Esophagus (tissue), 2 donors: ENCODE data around the gene LHX8. TPM values are rescaled to one million over a fixed set of nuclear protein-coding genes. Genes with fewer than 3 reads are reported as not detected.
"Not testable (repeated sequence)": the region's sequence is repeated elsewhere in the genome, so short reads cannot be mapped to it uniquely, and the experiment has no call there.

Source experiments
- H3K27ac ChIP-seq, 2 donors: one replicate each; pipeline ENCODE4 v1.5.1; 2013; ENCODE audit warnings: low read depth in 2 of 2, mild to moderate bottlenecking in 2 of 2, inconsistent platforms in 1 of 2, low read length in 1 of 2, moderate library complexity in 1 of 2
- H3K27me3 ChIP-seq, 2 donors: one replicate each; pipeline ENCODE4 v1.6.1; 2013; ENCODE audit warnings: low read length in 2 of 2, control low read depth in 1 of 2, mild to moderate bottlenecking in 1 of 2; ENCODE audit not compliant: insufficient read depth in 2 of 2, control insufficient read depth in 1 of 2
- H3K36me3 ChIP-seq, 2 donors: one replicate each; pipeline ENCODE4 v1.6.1; 2013; ENCODE audit warnings: low read length in 1 of 2; ENCODE audit not compliant: control insufficient read depth in 2 of 2, insufficient read depth in 2 of 2
- H3K4me1 ChIP-seq, 2 donors: one replicate each; pipeline ENCODE4 v1.6.1; 2013; ENCODE audit warnings: low read length in 1 of 2; ENCODE audit not compliant: control insufficient read depth in 2 of 2, insufficient read depth in 2 of 2
- H3K4me3 ChIP-seq, 2 donors: one replicate each; pipeline ENCODE4 v1.5.1; 2013; ENCODE audit warnings: low read length in 2 of 2, mild to moderate bottlenecking in 2 of 2, low read depth in 1 of 2, moderate library complexity in 1 of 2
- H3K9me3 ChIP-seq, 2 donors: one replicate each; pipeline ENCODE4 v1.6.1; 2013; ENCODE audit warnings: mild to moderate bottlenecking in 2 of 2, low read depth in 1 of 2, low read length in 1 of 2, moderate library complexity in 1 of 2; ENCODE audit not compliant: control insufficient read depth in 2 of 2, insufficient read depth in 1 of 2
- WGBS, 2 donors: extraction: QIAGEN DNeasy Blood & Tissue Kit; methylation state at CpG; one replicate each; pipeline ENCODE4 v1.1.7; 2013; 5-methylcytosine and 5-hydroxymethylcytosine counted together
- polyA plus RNA-seq, 2 donors: library from polyadenylated mRNA; stranded (reverse); fragments of 200-250 nt; gene quantifications; one replicate each; pipeline ENCODE4 v1.2.3, GENCODE V29; 2013
- donor health status: healthy with polysubstance abuse.
- donor health status: Bipolar disorder and iron deficiency.

LHX8 gene
- under 1 TPM; 0.08 to 0.28 TPM for polyA plus RNA-seq

- Histone ChIP-seq H3K4me3 (peak within 1 kb of the TSS; percentile 26 to 34), H3K4me1 (peaks cover 8% of the 10 kb centered on the region in 2 donors), H3K27ac (no peak within 1 kb of the TSS), H3K27me3 (peaks cover 12 to 49% of the 10 kb centered on the region in 2 donors), H3K9me3 (peaks cover 0 to 10% of the 10 kb centered on the region in 2 donors), H3K36me3 (no peaks in the 10 kb centered on the region)
- WGBS, 2 donors = 15 to 19% methylated on average over 23 of the region's 23 CpGs
These were observed at the start of gene LHX8 for GRCh38 chr1:75133750-75134646. LHX8 (plus strand) TSS chr1:75134388; CDS start chr1:75136615, 2,227 bp downstream.

- Histone ChIP-seq H3K27ac (no peak overlapping the region), H3K36me3 (no peaks in the 10 kb centered on the region), H3K9me3 (no peaks in the 10 kb centered on the region), H3K27me3 (no peaks in the 10 kb centered on the region), H3K4me1 (no peaks in the 10 kb centered on the region), H3K4me3 (no peak overlapping the region)
- 32 to 35% methylated on average over 1 of the region's 1 CpG for WGBS, 2 donors
These were observed 48.3 kb upstream of the LHX8 start for GRCh38 chr1:75085931-75086330.

GRCh38 chr1:75087278-75087677 lies 46.9 kb upstream of the LHX8 start:
- Histone ChIP-seq H3K4me1 (no peaks in the 10 kb centered on the region), H3K9me3 (no peaks in the 10 kb centered on the region), H3K27ac (no peak overlapping the region), H3K27me3 (no peaks in the 10 kb centered on the region), H3K4me3 (no peak overlapping the region), H3K36me3 (no peaks in the 10 kb centered on the region)
- WGBS, 2 donors = 84 to 85% methylated on average over 2 of the region's 2 CpGs

GRCh38 chr1:75092141-75092540 lies 42.0 kb upstream of the LHX8 start:
- no peak overlapping the region for H3K4me3 ChIP-seq
- no peak overlapping the region for H3K27ac ChIP-seq
- H3K9me3 ChIP-seq = no peaks in the 10 kb centered on the region
- H3K27me3 ChIP-seq = no peaks in the 10 kb centered on the region
- no peaks in the 10 kb centered on the region for H3K4me1 ChIP-seq
- H3K36me3 ChIP-seq = no peaks in the 10 kb centered on the region
- WGBS, 2 donors = 59 to 62% methylated on average over 3 of the region's 3 CpGs

GRCh38 chr1:75097654-75098053 lies 36.5 kb upstream of the LHX8 start:
- no peaks in the 10 kb centered on the region for H3K27me3 ChIP-seq
- no peak overlapping the region for H3K4me3 ChIP-seq
- whole genome bisulfite sequencing, 2 donors = 23 to 33% methylated on average over 1 of the region's 1 CpG

GRCh38 chr1:75099581-75099980 lies 34.6 kb upstream of the LHX8 start:
- Histone ChIP-seq H3K36me3 (no peaks in the 10 kb centered on the region), H3K27me3 (no peaks in the 10 kb centered on the region), H3K4me3 (no peak overlapping the region), H3K9me3 (no peaks in the 10 kb centered on the region), H3K4me1 (no peaks in the 10 kb centered on the region), H3K27ac (no peak overlapping the region)
- WGBS, 2 donors = 78 to 81% methylated on average over 2 of the region's 2 CpGs

More at GRCh38 chr1:75097654-75098053, 36.5 kb upstream of the LHX8 start:
- no peaks in the 10 kb centered on the region for H3K9me3 ChIP-seq
- no peak overlapping the region for H3K27ac ChIP-seq
- H3K36me3 ChIP-seq = no peaks in the 10 kb centered on the region
- no peaks in the 10 kb centered on the region for H3K4me1 ChIP-seq

- Histone ChIP-seq H3K9me3 (peaks cover 0 to 2% of the 10 kb centered on the region in 2 donors), H3K4me3 (no peak overlapping the region), H3K27me3 (no peaks in the 10 kb centered on the region), H3K27ac (no peak overlapping the region), H3K36me3 (no peaks in the 10 kb centered on the region), H3K4me1 (no peaks in the 10 kb centered on the region)
- WGBS, 2 donors = 54% methylated on average over 10 of the region's 10 CpGs
These were observed 33.6 kb upstream of the LHX8 start for GRCh38 chr1:75100481-75101092.

- not testable (repeated sequence) for H3K4me3 ChIP-seq, H3K27ac ChIP-seq, H3K9me3 ChIP-seq, H3K27me3 ChIP-seq, H3K4me1 ChIP-seq, H3K36me3 ChIP-seq
- 87 to 90% methylated on average over 25 to 26 of the region's 26 CpGs for WGBS, 2 donors
These were observed 21.7 kb upstream of the LHX8 start for GRCh38 chr1:75112362-75112951.

GRCh38 chr1:75115654-75116053 lies 18.5 kb upstream of the LHX8 start:
- Histone ChIP-seq H3K4me1 (no peaks in the 10 kb centered on the region), H3K36me3 (no peaks in the 10 kb centered on the region), H3K4me3 (no peak overlapping the region), H3K27me3 (no peaks in the 10 kb centered on the region), H3K9me3 (no peaks in the 10 kb centered on the region), H3K27ac (no peak overlapping the region)
